OCI-LY1 (cell line): ENCODE results near the gene SYK.

Experiments
- H2AFZ ChIP-seq: fragments of 200-600 bp; sonication (generic), shearing (Covaris generic); 2 replicates; pipeline ENCODE4 v1.6.0; 2014; ENCODE audit warnings: antibody characterized with exemption, mild to moderate bottlenecking, low read length
- H3F3A ChIP-seq: fragments of 200-600 bp; sonication (generic), shearing (Covaris generic); 2 replicates; pipeline ENCODE4 v1.6.0; 2014; ENCODE audit warnings: mild to moderate bottlenecking, antibody characterized with exemption, low read length, moderate library complexity; ENCODE audit not compliant: insufficient read depth
- H3K27ac ChIP-seq: fragments of 200-600 bp; sonication (generic); 2 replicates; pipeline ENCODE4 v1.5.1; 2014; ENCODE audit warnings: low read length, mixed run types, mild to moderate bottlenecking, low read depth; ENCODE audit not compliant: poor library complexity, severe bottlenecking
- H3K27me3 ChIP-seq: fragments of 200-600 bp; sonication (generic); 2 replicates; pipeline ENCODE4 v1.6.0; 2014; ENCODE audit warnings: antibody characterized with exemption, mild to moderate bottlenecking, low read length, moderate library complexity; ENCODE audit not compliant: insufficient read depth
- H3K36me3 ChIP-seq: fragments of 200-600 bp; sonication (generic); 2 replicates; pipeline ENCODE4 v1.6.1; 2014; ENCODE audit warnings: mild to moderate bottlenecking, antibody characterized with exemption, low read length, moderate library complexity, mixed read lengths; ENCODE audit not compliant: insufficient read depth
- H3K4me1 ChIP-seq: fragments of 200-600 bp; sonication (generic); 2 replicates; pipeline ENCODE4 v1.5.1; 2014; ENCODE audit warnings: mild to moderate bottlenecking, low read length, moderate library complexity; ENCODE audit not compliant: insufficient read depth, severe bottlenecking
- H3K4me2 ChIP-seq: fragments of 200-600 bp; sonication (generic), shearing (Covaris generic); 2 replicates; pipeline ENCODE4 v1.6.1; 2014; ENCODE audit warnings: low read length
- H3K4me3 ChIP-seq: fragments of 200-600 bp; sonication (generic); 2 replicates; pipeline ENCODE4 v1.5.1; 2014; ENCODE audit warnings: low read length, low read depth, mild to moderate bottlenecking, mixed read lengths; ENCODE audit not compliant: poor library complexity, severe bottlenecking
- H3K79me2 ChIP-seq: fragments of 200-600 bp; shearing (Covaris generic); 2 replicates; pipeline ENCODE4 v1.6.1; 2016; ENCODE audit warnings: mixed run types, low read length, mixed read lengths; ENCODE audit not compliant: insufficient read depth
- H3K9ac ChIP-seq: fragments of 200-600 bp; sonication (generic), shearing (Covaris generic); 2 replicates; pipeline ENCODE4 v1.6.1; 2014; ENCODE audit warnings: mild to moderate bottlenecking, low read length, mixed read lengths
- H3K9me2 ChIP-seq: fragments of 200-600 bp; sonication (generic), shearing (Covaris generic); 2 replicates; pipeline ENCODE4 v1.6.1; 2014; ENCODE audit warnings: low read depth, mild to moderate bottlenecking, low read length, mixed read lengths
- H3K9me3 ChIP-seq: fragments of 200-600 bp; shearing (Covaris generic); 2 replicates; pipeline ENCODE4 v1.6.1; 2014; ENCODE audit warnings: low read length, mixed read lengths
- H4K20me1 ChIP-seq: fragments of 200-600 bp; sonication (generic), shearing (Covaris generic); 2 replicates; pipeline ENCODE4 v1.6.0; 2016; ENCODE audit warnings: mild to moderate bottlenecking, low read length; ENCODE audit not compliant: insufficient read depth
- EZH2 ChIP-seq: fragments of 200-600 bp; sonication (generic), shearing (Covaris generic); IDR thresholded peaks from 2 replicates; pipeline ENCODE4 v1.8.0; 2017; ENCODE audit warnings: borderline replicate concordance, mixed run types, mild to moderate bottlenecking, antibody characterized with exemption, low read length, moderate library complexity, mixed read lengths
- TF ChIP-seq, protein P1 (sequence below): fragments of 200-600 bp; sonication (generic), shearing (Covaris generic); IDR thresholded peaks from 2 replicates; pipeline ENCODE4 v1.5.1; 2017; ENCODE audit warnings: mild to moderate bottlenecking, antibody characterized with exemption, low read length, moderate library complexity, mixed read lengths

The SYK gene

DNA sequence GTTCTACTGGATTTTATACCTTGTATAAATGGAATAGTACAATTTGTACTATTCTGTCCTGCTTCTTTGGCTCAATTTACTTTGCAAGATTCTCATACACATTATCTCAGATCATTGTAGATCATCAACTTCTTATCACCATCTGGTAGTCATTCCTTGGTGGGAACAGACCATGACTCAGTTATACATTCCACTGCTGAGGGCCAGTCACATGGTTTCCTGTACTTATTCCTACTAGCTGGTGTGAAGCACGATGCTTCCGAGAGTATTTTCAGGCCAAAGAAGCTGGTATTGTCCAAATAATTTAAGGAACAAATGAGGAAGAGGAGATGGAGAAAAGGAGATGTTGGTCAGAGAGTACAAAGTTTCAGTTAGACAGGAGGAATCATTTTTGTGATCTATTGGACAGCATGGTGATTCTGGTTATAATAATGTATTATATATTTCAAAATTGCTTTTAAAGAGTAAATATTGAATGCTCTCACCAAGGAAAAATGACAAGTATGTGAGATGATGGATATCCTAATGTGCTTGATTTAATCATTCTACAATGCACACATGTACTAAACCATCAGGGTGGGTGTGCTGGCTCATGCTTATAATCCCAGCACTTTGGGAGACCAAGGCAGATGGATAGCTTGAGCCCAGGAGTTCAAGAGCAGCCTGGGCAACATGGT, 124.1 kb downstream of the SYK start:
- no peaks in the 10 kb centered on the region for H3F3A ChIP-seq
- H3K36me3 ChIP-seq = no peaks in the 10 kb centered on the region
- H3K27me3 ChIP-seq = no peaks in the 10 kb centered on the region
- H3K27ac ChIP-seq = no peak overlapping the region
- no peaks in the 10 kb centered on the region for H4K20me1 ChIP-seq
- no peaks in the 10 kb centered on the region for H3K9me2 ChIP-seq
- H3K4me1 ChIP-seq = peaks cover 8% of the 10 kb centered on the region
- H3K9ac ChIP-seq = no peak overlapping the region
- H3K4me3 ChIP-seq = no peak overlapping the region
- H3K79me2 ChIP-seq = no peaks in the 10 kb centered on the region
- H3K9me3 ChIP-seq = no peaks in the 10 kb centered on the region
- no peak overlapping the region for H3K4me2 ChIP-seq
- TF ChIP-seq, protein P1, sequence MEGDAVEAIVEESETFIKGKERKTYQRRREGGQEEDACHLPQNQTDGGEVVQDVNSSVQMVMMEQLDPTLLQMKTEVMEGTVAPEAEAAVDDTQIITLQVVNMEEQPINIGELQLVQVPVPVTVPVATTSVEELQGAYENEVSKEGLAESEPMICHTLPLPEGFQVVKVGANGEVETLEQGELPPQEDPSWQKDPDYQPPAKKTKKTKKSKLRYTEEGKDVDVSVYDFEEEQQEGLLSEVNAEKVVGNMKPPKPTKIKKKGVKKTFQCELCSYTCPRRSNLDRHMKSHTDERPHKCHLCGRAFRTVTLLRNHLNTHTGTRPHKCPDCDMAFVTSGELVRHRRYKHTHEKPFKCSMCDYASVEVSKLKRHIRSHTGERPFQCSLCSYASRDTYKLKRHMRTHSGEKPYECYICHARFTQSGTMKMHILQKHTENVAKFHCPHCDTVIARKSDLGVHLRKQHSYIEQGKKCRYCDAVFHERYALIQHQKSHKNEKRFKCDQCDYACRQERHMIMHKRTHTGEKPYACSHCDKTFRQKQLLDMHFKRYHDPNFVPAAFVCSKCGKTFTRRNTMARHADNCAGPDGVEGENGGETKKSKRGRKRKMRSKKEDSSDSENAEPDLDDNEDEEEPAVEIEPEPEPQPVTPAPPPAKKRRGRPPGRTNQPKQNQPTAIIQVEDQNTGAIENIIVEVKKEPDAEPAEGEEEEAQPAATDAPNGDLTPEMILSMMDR = no peak
- TF ChIP-seq EZH2 = no peak
- H2AFZ ChIP-seq = no peak overlapping the region

DNA sequence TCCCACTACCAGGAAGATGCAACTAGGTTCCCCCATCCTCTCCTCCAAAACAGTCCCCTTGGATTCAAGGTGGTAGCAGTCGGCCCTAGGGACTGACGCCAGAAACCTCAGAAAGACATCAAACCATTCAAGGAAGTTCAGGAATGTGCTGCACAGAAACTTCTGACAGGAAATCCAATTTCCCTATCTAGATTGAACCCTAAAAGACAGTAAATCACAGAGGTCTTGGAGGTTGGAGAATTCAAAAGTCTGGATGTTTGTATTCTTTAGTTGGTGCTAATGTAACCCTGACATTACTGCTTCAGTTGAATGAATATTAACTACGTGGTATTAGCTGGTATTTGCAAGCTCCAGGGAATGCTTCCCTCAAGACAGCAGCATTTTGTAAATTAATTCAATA, 125.3 kb downstream of the SYK start:
- H3K79me2 ChIP-seq = no peaks in the 10 kb centered on the region
- no peaks in the 10 kb centered on the region for H4K20me1 ChIP-seq
- TF ChIP-seq, protein P1 = no peak
- TF ChIP-seq EZH2 = no peak
- H3K9me3 ChIP-seq = no peaks in the 10 kb centered on the region
- no peak overlapping the region for H3K4me2 ChIP-seq
- H3K27me3 ChIP-seq = no peaks in the 10 kb centered on the region
- H3K4me1 ChIP-seq = peaks cover 8% of the 10 kb centered on the region
- no peaks in the 10 kb centered on the region for H3K9me2 ChIP-seq
- H3K9ac ChIP-seq = no peak overlapping the region
- H3K36me3 ChIP-seq = no peaks in the 10 kb centered on the region
- no peak overlapping the region for H3K4me3 ChIP-seq
- H3K27ac ChIP-seq = no peak overlapping the region
- H3F3A ChIP-seq = no peaks in the 10 kb centered on the region
- no peak overlapping the region for H2AFZ ChIP-seq

DNA sequence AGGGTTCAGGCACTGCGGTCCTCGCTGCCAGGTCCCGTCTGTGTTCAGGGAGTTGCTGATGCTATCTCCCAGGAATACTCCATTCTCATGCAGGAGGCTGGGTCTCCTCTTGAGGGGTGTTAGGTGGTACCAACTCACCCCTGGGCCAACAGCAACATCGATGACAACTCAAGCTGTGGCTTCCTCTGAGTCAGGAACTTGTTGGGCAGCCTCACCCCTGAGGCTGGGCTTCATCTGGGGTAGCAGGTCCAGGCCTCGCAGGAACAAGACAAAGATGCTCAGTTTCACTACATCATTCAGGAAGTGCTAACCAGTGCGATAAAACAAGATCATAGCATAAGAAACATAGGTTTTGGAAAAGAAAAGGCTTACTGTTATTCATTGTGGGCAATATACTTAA, 125.9 kb downstream of the SYK start:
- Histone ChIP-seq H3K9ac (no peak overlapping the region), H3K9me2 (no peaks in the 10 kb centered on the region), H3K4me2 (no peak overlapping the region), H4K20me1 (no peaks in the 10 kb centered on the region), H3K27ac (no peak overlapping the region), H3K4me1 (peaks cover 8% of the 10 kb centered on the region), H3K4me3 (no peak overlapping the region), H2AFZ (no peak overlapping the region), H3K9me3 (no peaks in the 10 kb centered on the region), H3K36me3 (no peaks in the 10 kb centered on the region), H3F3A (no peaks in the 10 kb centered on the region), H3K27me3 (no peaks in the 10 kb centered on the region), H3K79me2 (no peaks in the 10 kb centered on the region)
- TF ChIP-seq, protein P1 = no peak
- TF ChIP-seq EZH2 = no peak
